Measurements from ENCODE around the gene TRMT1L.

- TF ChIP-seq CTCF (optimal IDR thresholded peaks at IDR 0.05 in 1 of 3, IDR thresholded peaks at IDR 0.05 in 1 of 3, conservative IDR thresholded peaks at IDR 0.05 in 1 of 3; ENCODE audit: extremely low read depth in 1 of 3, insufficient read depth in 2 of 3, low read length in 3 of 3) (no peak), EZH2 (IDR thresholded peaks at IDR 0.05; ENCODE audit: low read length) (no peak)
Measured at GRCh38 chr1:185083818-185084217, 72.9 kb downstream of the TRMT1L start.
